NB4 (cell line): ENCODE data around the gene BPTF.

Experiments used
- CTCF ChIP-seq: IDR thresholded peaks from one replicate; pipeline ENCODE4 v1.5.1; 2012; ENCODE audit warnings: low read depth, low read length
- MAX ChIP-seq: IDR thresholded peaks from 2 replicates; pipeline ENCODE4 v1.6.1; 2011; ENCODE audit warnings: low read depth, low read length
- MYC ChIP-seq: IDR thresholded peaks from 2 replicates; pipeline ENCODE4 v1.6.1; 2011; ENCODE audit warnings: low read depth, low read length
- POLR2A ChIP-seq: IDR thresholded peaks from 2 replicates; pipeline ENCODE4 v1.6.1; 2011; ENCODE audit warnings: mild to moderate bottlenecking; ENCODE audit not compliant: insufficient read length; ENCODE audit errors: extremely low read depth

- TF ChIP-seq MAX (no peak), CTCF (no peak), POLR2A (no peak), MYC (no peak)
These were observed 87.4 kb downstream of the BPTF start for GRCh38 chr17:67912656-67913055.
